Gastroesophageal sphincter (tissue), 4 donors: Measurements from ENCODE around the gene GLRA1. TPM values are rescaled to one million over a fixed set of nuclear protein-coding genes. Genes with fewer than 3 reads are reported as not detected.

Experiments
- ATAC-seq: fragments of 150-250 bp; one replicate; pipeline ENCODE4 v1.9.1; 2016; ENCODE audit warnings: mild to moderate bottlenecking, moderate library complexity
- H3K27ac ChIP-seq, 4 donors: fragments of 200-600 bp; sonication (generic) in 3 of 4; 1 replicate in 3 of 4; 2 replicates in 1 of 4; pipeline ENCODE4 v1.5.1; 2016 to 2019
- H3K27me3 ChIP-seq: fragments of 200-600 bp; sonication (generic); one replicate; pipeline ENCODE4 v1.5.1; 2019
- H3K36me3 ChIP-seq, 2 donors: fragments of 200-600 bp; sonication (generic); one replicate each; pipeline ENCODE4 v1.5.1; 2019; ENCODE audit warnings: control low read depth in 1 of 2
- H3K4me1 ChIP-seq, 3 donors: fragments of 200-600 bp; sonication (generic); 1 replicate in 2 of 3; 2 replicates in 1 of 3; pipeline ENCODE4 v1.5.1; 2016 to 2019; ENCODE audit warnings: control low read depth in 2 of 3
- H3K4me3 ChIP-seq, 2 donors: fragments of 200-600 bp; sonication (generic); one replicate each; pipeline ENCODE4 v1.5.1; 2019; ENCODE audit warnings: mild to moderate bottlenecking in 1 of 2, moderate library complexity in 1 of 2
- H3K9me3 ChIP-seq, 3 donors: fragments of 200-600 bp; sonication (generic); one replicate each; pipeline ENCODE4 v1.5.1; 2017 to 2019; ENCODE audit warnings: control low read depth in 2 of 3
- CTCF ChIP-seq, 4 experiments: fragments of 200-600 bp in 2 of 4; fragments of 450-650 bp in 2 of 4; sonication (generic) in 1 of 4; IDR thresholded peaks; one replicate each; pipeline ENCODE4 v1.5.1; 2017 to 2019; ENCODE audit warnings: antibody characterized with exemption in 4 of 4, mild to moderate bottlenecking in 2 of 4, moderate library complexity in 2 of 4
- EP300 ChIP-seq: sonication (generic); formaldehyde crosslinking; IDR thresholded peaks from one replicate; pipeline ENCODE4 v1.6.1; 2017; ENCODE audit warnings: antibody characterized with exemption, mild to moderate bottlenecking
- POLR2A ChIP-seq, 2 donors: fragments of 450-650 bp; IDR thresholded peaks; one replicate each; pipeline ENCODE4 v1.6.1; 2017; ENCODE audit warnings: antibody characterized with exemption in 2 of 2, mild to moderate bottlenecking in 2 of 2, moderate library complexity in 1 of 2
- POLR2AphosphoS5 ChIP-seq: sonication (generic); formaldehyde crosslinking; IDR thresholded peaks from one replicate; pipeline ENCODE4 v1.6.1; 2017; ENCODE audit warnings: antibody characterized with exemption
- WGBS, 2 donors: methylation state at CpG; one replicate each; pipeline ENCODE4 v1.1.5; 2018; ENCODE audit warnings: low coverage in 1 of 2; 5-methylcytosine and 5-hydroxymethylcytosine counted together
- total RNA-seq, 4 donors: library from RNA; depleted of rRNA; stranded (reverse); fragments of >200 nt; gene quantifications; one replicate each; pipeline ENCODE4 v1.1.0, GENCODE V29; 2016

Gene GLRA1
- total RNA-seq, 4 donors from 2014 or later = not detected

- H3K4me3 ChIP-seq = no peak overlapping the region
- H3K27ac ChIP-seq = no peak overlapping the region
- no peaks in the 10 kb centered on the region for H3K9me3 ChIP-seq
- TF ChIP-seq POLR2AphosphoS5 = no peak
- no peak for TF ChIP-seq POLR2A (IDR thresholded peaks at IDR 0.05)
- no peak for TF ChIP-seq EP300
- TF ChIP-seq CTCF (IDR thresholded peaks at IDR 0.05) = no peak
- WGBS, 2 donors = 62 to 88% methylated on average over 9 of the region's 9 CpGs
- no peaks in the 10 kb centered on the region for H3K27me3 ChIP-seq
- H3K4me1 ChIP-seq = peaks cover 0 to 22% (median 0%) of the 10 kb centered on the region in 3 donors
- H3K36me3 ChIP-seq = no peaks in the 10 kb centered on the region
- no peak for ATAC-seq
Observed at GRCh38 chr5:151885138-151885908, 39.3 kb downstream of the GLRA1 start.

- Histone ChIP-seq H3K4me3 (no peak overlapping the region), H3K27me3 (no peaks in the 10 kb centered on the region), H3K4me1 (peaks cover 0 to 35% (median 0%) of the 10 kb centered on the region in 3 donors), H3K27ac (no peak overlapping the region), H3K9me3 (peaks cover 0 to 4% (median 0%) of the 10 kb centered on the region in 3 donors), H3K36me3 (no peaks in the 10 kb centered on the region)
- no peak for TF ChIP-seq POLR2AphosphoS5
- 35% methylated on average over 2 of the region's 2 CpGs; no CpG with 5 or more reads in 1 of the 2 donors for WGBS, 2 donors
- no peak for ATAC-seq
Observed at GRCh38 chr5:151881621-151882225, 42.9 kb downstream of the GLRA1 start.

DNA sequence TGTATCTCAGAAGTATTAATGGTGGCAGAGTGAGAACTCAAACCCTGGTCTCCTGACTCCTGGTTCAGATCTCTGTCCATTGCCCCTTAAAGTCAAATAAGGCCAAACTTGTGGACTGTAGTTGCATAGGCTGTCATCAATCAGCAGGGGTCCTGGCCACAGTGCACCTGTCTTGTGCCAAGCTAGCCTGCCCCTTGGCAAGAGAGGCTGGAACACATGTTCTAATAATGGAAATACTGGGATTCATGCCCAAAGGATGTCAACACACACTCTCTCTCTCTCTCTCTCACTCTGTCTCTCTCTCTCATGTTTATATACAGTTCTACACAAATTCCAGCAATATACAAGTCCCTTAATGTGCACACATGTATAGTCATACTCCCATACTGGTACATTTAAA, 44.3 kb downstream of the GLRA1 start:
- ATAC-seq = no peak

GRCh38 chr5:151873701-151874100, 51.0 kb downstream of the GLRA1 start:
- H3K36me3 ChIP-seq = no peaks in the 10 kb centered on the region
- H3K9me3 ChIP-seq = peaks cover 0 to 6% (median 0%) of the 10 kb centered on the region in 3 donors
- H3K27me3 ChIP-seq = no peaks in the 10 kb centered on the region
- TF ChIP-seq CTCF (IDR thresholded peaks at IDR 0.05) = no peak
- TF ChIP-seq EP300 = no peak
- no peak for TF ChIP-seq POLR2A (IDR thresholded peaks at IDR 0.05)
- H3K4me3 ChIP-seq = no peak overlapping the region
- WGBS, 2 donors = 86 to 92% methylated on average over 3 of the region's 3 CpGs
- no peaks in the 10 kb centered on the region for H3K4me1 ChIP-seq
- no peak for ATAC-seq
- H3K27ac ChIP-seq = no peak overlapping the region

More for the DNA sequence above, 44.3 kb downstream of the GLRA1 start:
- Histone ChIP-seq H3K9me3 (peaks cover 0 to 6% (median 0%) of the 10 kb centered on the region in 3 donors), H3K27ac (no peak overlapping the region), H3K27me3 (no peaks in the 10 kb centered on the region), H3K36me3 (no peaks in the 10 kb centered on the region), H3K4me3 (no peak overlapping the region), H3K4me1 (peaks cover 0 to 35% (median 0%) of the 10 kb centered on the region in 3 donors)
- TF ChIP-seq POLR2AphosphoS5 = peak; percentile 13
- no peak for TF ChIP-seq CTCF (IDR thresholded peaks at IDR 0.05)

GRCh38 chr5:151872701-151873100, 52.0 kb downstream of the GLRA1 start:
- no peaks in the 10 kb centered on the region for H3K27me3 ChIP-seq
- H3K36me3 ChIP-seq = no peaks in the 10 kb centered on the region
- no peaks in the 10 kb centered on the region for H3K4me1 ChIP-seq
- no peak for TF ChIP-seq CTCF (IDR thresholded peaks at IDR 0.05)
- no peak for TF ChIP-seq POLR2A (IDR thresholded peaks at IDR 0.05)
- TF ChIP-seq POLR2AphosphoS5 = no peak
- TF ChIP-seq EP300 = no peak
- ATAC-seq = no peak
- peaks cover 0 to 6% (median 0%) of the 10 kb centered on the region in 3 donors for H3K9me3 ChIP-seq
- H3K4me3 ChIP-seq = no peak overlapping the region
- no peak overlapping the region for H3K27ac ChIP-seq
- WGBS, 2 donors = 86 to 90% methylated on average over 3 of the region's 3 CpGs
